NCI-H82 (cell line): Measurements from ENCODE around the gene GABRR2.
A peak's percentile ranks its signal among the peaks of the same experiment; 100 is the strongest.
"Not testable (repeated sequence)": the region's sequence is repeated elsewhere in the genome, so short reads cannot be mapped to it uniquely, and the experiment has no call there.

Experiments used
- DNase-seq: peaks from one replicate; lab custom pipeline; 2025; lab: John Stamatoyannopoulos, UW

GABRR2 gene

DNA sequence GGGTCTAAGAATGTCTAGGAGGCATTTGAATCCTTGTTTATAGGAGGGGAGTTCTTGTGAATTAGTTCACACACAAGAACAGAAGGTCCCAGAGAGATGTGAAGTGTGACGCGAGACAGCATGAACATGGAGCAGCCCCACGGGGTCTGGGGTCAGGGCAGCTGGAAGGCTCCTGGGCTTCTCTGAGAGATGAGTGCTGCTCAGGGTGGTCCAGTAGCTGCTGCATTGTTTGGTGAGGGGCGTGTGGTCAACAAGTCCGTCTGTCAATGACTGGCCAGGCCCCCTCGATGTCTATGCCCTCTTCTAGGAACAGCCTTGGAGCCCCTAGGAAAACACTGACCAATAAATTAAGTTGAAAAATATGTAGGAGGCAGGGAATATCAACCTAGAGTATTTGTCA lies 57.8 kb downstream of the GABRR2 start:
- no peak for DNase-seq

DNA sequence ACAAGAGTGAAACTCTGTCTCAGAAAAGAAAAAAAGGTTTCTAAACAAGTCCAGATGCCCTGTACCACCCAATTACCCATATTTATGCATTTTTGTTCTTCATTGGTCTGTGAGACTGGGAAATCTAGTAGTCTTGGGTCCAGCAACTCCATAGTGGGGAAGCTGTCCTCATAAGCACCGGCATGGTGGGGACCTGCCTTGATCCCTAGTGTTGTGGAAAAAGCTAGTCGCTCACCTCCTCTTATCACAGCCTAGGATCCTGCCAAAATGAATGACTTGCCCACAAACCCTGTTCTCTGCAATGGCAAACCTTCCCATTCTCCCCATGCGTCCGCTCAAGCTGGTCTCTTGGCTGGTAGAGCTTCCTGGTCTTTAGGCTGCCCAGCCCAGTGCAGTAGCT lies 59.7 kb downstream of the GABRR2 start:
- DNase-seq = no peak

- DNase-seq = no peak
Measured at GRCh38 chr6:89254569-89254968, 60.5 kb downstream of the GABRR2 start.

GRCh38 chr6:89252907-89253306 lies 62.2 kb downstream of the GABRR2 start:
- DNase-seq = no peak

DNA sequence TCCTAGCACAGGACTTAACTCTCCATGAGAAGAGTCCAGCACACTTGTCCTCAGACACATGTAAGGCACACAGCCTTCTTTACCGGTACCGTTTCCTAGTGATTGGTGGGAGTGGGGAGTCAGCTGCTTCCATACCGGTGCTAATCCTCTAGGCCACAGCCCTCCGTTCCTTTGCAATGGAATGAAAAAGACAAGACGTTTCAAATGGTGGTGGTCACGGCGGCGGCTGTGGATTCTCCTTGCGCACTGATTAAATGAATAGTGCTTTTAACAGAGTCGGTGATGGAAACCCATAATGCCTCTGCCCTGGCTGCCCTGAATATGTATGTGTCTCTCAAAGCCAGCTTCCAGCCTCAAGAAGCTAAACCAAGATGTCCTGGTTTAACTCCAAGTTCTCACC lies 63.1 kb downstream of the GABRR2 start:
- no peak for DNase-seq

GRCh38 chr6:89251170-89251569 lies 63.9 kb downstream of the GABRR2 start:
- no peak for DNase-seq

GRCh38 chr6:89250239-89250638 lies 64.9 kb downstream of the GABRR2 start:
- no peak for DNase-seq

GRCh38 chr6:89244241-89244985 lies 70.7 kb downstream of the GABRR2 start:
- no peak for DNase-seq

DNA sequence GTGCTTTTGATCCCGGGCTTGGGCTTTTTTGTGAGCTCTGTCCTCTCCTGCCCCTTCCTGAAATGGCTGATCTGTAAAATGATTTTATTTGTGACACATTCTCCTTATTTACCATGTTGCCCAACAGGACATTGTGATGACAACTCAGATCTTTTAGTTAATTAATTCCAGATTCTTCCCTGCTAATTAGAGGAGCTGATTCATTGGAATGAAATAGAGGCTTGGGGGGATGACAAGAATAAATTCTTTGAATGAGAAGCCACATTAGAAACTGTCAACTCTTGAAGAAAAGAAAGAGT lies 71.8 kb downstream of the GABRR2 start:
- no peak for DNase-seq

DNA sequence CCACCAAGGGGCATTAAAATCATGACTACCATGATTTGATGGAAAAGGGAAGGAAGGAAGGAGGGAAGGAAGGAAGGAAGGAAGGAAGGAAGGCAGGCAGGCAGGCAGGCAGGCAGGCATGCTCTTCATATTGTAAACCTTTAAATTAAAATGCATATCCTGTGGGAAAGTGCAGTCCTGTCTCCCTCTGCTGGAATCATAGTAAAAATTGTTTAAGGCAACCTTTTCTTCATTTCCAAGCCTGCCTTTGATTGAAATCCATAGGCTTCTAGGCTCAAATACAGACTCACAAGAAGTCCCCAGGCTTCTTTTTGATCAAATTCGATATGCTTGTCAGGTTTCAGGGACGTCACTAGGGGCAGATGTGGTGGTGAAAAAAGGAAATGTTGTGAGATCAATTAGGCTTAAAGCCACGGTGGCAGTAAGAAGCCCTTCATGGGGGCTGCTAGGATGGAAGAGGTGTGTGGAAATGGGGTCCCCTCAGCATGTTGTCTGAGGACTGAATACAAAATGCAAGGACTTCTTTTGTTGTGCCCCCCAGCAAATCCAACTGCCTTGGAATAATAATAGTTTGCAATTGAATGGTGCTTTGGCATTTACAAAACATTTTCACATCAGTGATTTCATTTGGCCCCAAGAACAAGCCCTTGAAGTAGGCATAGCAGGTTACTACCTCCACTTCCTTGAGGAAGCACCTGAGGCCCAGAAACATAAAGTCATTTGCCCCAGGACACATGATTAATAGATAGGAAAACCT lies 72.3 kb downstream of the GABRR2 start:
- DNase-seq = peak; percentile 65

DNA sequence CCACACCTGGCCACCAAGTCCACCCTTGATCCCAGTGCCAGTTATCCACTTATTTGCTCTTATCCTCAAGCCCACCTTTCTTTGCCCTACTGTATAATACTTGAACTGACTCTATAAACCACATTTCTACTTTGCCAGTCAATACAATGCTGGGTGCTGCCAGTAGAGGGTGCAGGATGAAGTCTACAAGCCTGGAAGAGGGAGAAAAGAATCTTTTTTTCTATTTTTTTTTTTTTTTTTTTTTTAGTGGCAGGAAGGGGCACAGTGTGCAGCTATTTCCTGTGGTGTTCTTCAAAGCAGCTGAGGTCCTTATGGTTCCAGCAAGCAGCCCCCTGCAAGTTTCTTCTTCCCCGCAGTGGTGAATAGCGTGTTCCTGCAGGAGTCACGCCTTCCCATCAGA lies 75.8 kb downstream of the GABRR2 start:
- DNase-seq = no peak

- DNase-seq = no peak
Measured at GRCh38 chr6:89237158-89237557, 77.9 kb downstream of the GABRR2 start.

GRCh38 chr6:89233605-89234004 lies 81.5 kb downstream of the GABRR2 start:
- not testable (repeated sequence) for DNase-seq

DNA sequence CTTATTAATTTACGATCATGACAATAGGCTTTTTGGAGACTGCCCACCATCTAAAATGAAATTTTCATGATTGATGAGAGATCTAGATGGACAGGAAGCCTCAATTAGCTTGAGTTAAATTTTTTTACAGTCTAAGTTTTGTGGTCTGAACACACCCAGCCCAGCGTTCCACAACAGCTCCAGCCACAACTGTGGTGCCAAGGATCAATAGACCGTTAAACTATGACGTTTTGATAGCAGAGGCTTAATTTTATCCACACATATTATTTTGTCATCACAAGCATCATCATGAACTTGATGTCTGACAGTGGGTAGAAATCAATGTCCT lies 92.4 kb downstream of the GABRR2 start:
- DNase-seq = no peak

DNA sequence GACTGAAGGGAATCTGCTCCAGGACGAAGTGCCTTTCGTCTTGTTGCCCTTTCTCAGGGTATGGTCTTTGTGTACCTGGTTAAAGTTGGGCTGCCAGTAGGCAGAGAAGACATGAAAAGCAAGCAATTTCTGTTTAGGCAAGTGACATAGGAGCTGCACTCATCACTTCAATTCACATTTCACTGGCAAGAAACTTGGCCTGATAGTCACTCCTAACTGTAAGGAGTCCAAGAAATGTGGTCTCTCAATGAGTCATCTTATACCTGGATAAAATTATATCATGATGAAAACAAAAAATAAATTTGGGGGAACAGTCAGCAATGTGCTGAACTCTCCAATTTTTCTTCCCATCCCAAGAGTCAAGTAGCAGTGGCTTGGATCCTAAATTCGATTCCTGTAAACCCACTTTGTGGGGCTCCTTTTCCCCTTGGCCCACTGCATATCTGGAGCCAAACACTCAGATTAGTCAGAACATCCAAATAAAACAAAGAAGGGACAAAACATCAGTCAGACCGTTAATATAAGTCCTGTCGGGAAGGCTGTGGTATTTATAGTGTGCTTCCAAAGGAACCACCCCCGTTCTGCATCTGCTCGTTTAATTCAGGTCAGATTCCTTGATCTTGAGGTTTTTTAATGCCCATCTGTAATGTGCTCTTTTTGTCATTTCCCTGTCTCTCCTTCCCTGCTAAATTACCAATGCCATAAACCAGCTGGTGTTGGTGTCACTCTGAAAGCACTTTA lies 93.0 kb downstream of the GABRR2 start:
- DNase-seq = no peak

- DNase-seq = no peak
Measured at GRCh38 chr6:89221129-89221528, 94.0 kb downstream of the GABRR2 start.

DNA sequence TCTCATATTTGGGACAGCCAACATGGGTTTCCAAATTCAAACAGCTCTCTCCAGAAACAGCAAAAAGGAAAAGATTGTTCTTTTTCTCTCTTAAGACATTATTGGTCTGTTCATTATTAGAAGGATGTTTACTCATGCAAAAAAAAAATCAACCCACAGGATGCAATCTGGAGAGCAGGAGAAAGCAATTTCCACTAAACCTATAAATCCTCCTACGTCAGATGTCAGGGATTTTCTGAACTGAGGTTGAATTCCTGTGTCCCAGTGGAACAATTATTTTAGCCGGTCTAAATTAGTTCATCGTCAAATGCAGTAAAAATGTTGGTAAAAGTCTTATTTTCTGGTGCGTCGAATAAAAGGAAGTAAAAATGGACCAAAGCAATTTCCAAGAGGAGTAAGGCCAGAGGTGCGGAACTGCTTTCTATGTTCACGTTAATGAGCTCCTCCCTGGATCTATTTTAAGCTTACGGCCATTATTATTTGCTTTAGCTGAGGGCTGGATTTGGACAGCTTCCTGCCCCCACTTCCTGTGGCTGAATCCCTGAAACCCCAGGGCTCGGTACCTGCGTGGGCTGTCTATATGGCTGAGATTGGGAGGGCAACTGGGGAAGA lies 97.7 kb downstream of the GABRR2 start, which contains the start of gene GABRR1:
GABRR1 (minus strand) TSS at position 60 of the 612 bp plus-strand sequence; CDS start at position 24, 36 bp downstream.
- peak; percentile 31 for DNase-seq

DNA sequence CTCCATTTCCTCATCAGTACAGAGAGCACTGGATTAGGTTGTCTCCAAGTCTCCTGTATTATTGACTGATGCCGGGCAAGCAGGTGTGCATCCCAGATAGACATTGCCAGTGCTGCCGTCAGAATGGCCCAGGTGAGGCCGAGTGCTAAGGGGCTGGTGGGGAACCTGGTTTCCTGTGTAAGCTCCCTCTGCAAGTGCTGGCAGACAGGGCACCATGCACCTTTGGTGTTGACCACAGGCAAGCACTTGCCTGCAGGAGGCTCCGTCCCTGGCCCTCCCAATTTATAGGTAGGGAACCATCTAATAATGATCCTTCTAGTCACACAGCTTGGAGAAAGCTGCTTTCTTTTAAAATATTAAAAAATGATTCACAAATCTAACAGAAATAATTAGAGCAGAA lies 98.7 kb downstream of the GABRR2 start:
- DNase-seq = no peak

- no peak for DNase-seq
Measured at GRCh38 chr6:89215391-89215790, 99.7 kb downstream of the GABRR2 start.

- no peak for DNase-seq
Measured at GRCh38 chr6:89214197-89214596, 100.9 kb downstream of the GABRR2 start.

GRCh38 chr6:89212472-89212871 lies 102.6 kb downstream of the GABRR2 start:
- DNase-seq = no peak

DNA sequence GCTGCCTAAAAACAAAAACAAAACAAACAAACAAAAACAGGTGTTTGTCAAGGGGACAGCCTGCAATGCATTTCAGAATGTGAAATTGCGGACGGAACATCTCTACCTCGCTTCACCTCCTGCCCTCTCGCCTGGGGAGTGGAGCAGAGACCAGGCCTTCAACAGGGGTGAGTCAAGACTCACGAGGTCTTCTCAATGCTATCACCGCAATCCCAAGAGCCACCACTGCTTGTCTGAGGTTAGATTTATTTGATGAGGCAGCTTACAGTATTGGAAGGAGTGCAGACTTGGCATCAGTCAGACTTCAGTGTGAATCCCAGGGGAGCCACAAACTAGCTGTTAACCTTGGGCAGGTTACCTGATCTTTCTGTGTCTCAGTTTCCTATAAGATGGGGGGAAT lies 105.6 kb downstream of the GABRR2 start:
- DNase-seq = peak; percentile 16

DNA sequence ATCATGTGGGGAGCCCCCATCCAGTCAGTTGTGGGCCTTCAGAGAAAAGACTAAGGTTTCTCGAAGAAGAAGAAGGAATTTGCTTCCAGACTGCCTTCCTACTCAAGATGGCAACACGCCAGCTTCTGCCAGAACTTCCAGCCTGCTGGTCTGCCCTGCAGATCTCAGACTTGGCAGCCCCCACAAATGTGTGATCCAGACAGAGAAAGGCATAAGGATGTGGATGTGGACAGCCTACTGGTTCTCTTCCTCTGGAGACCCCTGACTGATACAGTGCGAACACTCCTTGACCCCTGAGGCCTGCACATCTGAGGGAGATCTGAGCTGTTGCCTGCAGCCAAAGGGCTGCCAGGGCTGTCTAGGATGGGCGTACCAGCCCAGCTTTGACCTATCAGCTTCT lies 106.5 kb downstream of the GABRR2 start:
- no peak for DNase-seq
